Measurements from ENCODE around the gene MYO1E. TPM values are rescaled to one million over a fixed set of nuclear protein-coding genes. Genes with fewer than 3 reads are reported as not detected.

MYO1E gene
- total RNA-seq, 6 experiments from 2014 or later: 45.2 to 139 (median 68.9) TPM

GRCh38 chr15:59243622-59244021 is 129.0 kb downstream of the MYO1E start:
- 87% methylated on average over 5 of the region's 5 CpGs for WGBS (ENCODE audit: insufficient coverage, low coverage, low lambda C conversion rate, missing lambda C conversion rate)
- ATAC-seq: no peak
- DNase-seq: no peak
- intact Hi-C loops (cut with DNase I): no loop called here
- Histone ChIP-seq H3K4me3 (no peak overlapping the region), H3K27ac (no peak overlapping the region), H3K27me3 (no peaks in the 10 kb centered on the region), H3K9me3 (no peaks in the 10 kb centered on the region), H3K36me3 (no peaks in the 10 kb centered on the region), H3K4me1 (no peaks in the 10 kb centered on the region)
- no peak for TF ChIP-seq CTCF (IDR thresholded peaks at IDR 0.05)
- TF ChIP-seq POLR2A (IDR thresholded peaks at IDR 0.05): no peak

GRCh38 chr15:59242649-59243048 is 130.0 kb downstream of the MYO1E start:
- Histone ChIP-seq H3K27ac (no peak overlapping the region), H3K27me3 (no peaks in the 10 kb centered on the region), H3K4me3 (no peak overlapping the region), H3K4me1 (no peaks in the 10 kb centered on the region), H3K36me3 (no peaks in the 10 kb centered on the region), H3K9me3 (no peaks in the 10 kb centered on the region)
- ATAC-seq (no peak), DNase-seq (no peak)
- intact Hi-C loops (cut with DNase I): no loop called here
- TF ChIP-seq POLR2A (IDR thresholded peaks at IDR 0.05) (no peak), CTCF (IDR thresholded peaks at IDR 0.05) (no peak)
- WGBS (ENCODE audit: insufficient coverage, low coverage, low lambda C conversion rate, missing lambda C conversion rate): 83% methylated on average over 2 of the region's 2 CpGs

- Histone ChIP-seq H3K9me3 (no peaks in the 10 kb centered on the region), H3K27ac (no peak overlapping the region), H3K4me3 (no peak overlapping the region), H3K4me1 (no peaks in the 10 kb centered on the region), H3K27me3 (no peaks in the 10 kb centered on the region), H3K36me3 (no peaks in the 10 kb centered on the region)
- TF ChIP-seq CTCF (IDR thresholded peaks at IDR 0.05): no peak
- no peak for TF ChIP-seq POLR2A (IDR thresholded peaks at IDR 0.05)
- no peak for ATAC-seq
- DNase-seq: no peak
- intact Hi-C loops (cut with DNase I): no loop called here
- WGBS (ENCODE audit: insufficient coverage, low coverage, low lambda C conversion rate, missing lambda C conversion rate): 69% methylated on average over 5 of the region's 5 CpGs
Measured at GRCh38 chr15:59240036-59240435, 132.6 kb downstream of the MYO1E start.

GRCh38 chr15:59237924-59238331 is 134.7 kb downstream of the MYO1E start:
- DNase-seq (no peak), ATAC-seq (peak in 1 of 4 donors; percentile 60)
- TF ChIP-seq CTCF (IDR thresholded peaks at IDR 0.05) (no peak), POLR2A (IDR thresholded peaks at IDR 0.05) (no peak)
- intact Hi-C loops (cut with DNase I): no loop called here
- Histone ChIP-seq H3K27ac (no peak overlapping the region), H3K4me1 (no peaks in the 10 kb centered on the region), H3K4me3 (no peak overlapping the region), H3K9me3 (no peaks in the 10 kb centered on the region), H3K27me3 (no peaks in the 10 kb centered on the region), H3K36me3 (no peaks in the 10 kb centered on the region)
- 53% methylated on average over 5 of the region's 5 CpGs for WGBS (ENCODE audit: insufficient coverage, low coverage, low lambda C conversion rate, missing lambda C conversion rate)
